HPDE6-E6E7 (cell line): ENCODE data around the gene CD40LG.

Experiments
- DNase-seq: peaks from one replicate; pipeline ENCODE4 v3.0.0; 2011; ENCODE audit warnings: missing footprints; ENCODE audit errors: extremely low spot score

The CD40LG gene

GRCh38 chrX:136650811-136651210, 2.9 kb downstream of the CD40LG start:
- no peak for DNase-seq

GRCh38 chrX:136652822-136653723, 5.1 kb downstream of the CD40LG start:
- no peak for DNase-seq

GRCh38 chrX:136656361-136656964, 8.5 kb downstream of the CD40LG start:
- DNase-seq, result no peak

- no peak for DNase-seq
Observed at GRCh38 chrX:136658151-136658550, 10.2 kb downstream of the CD40LG start.

- DNase-seq, result no peak
Observed at GRCh38 chrX:136659174-136659573, 11.2 kb downstream of the CD40LG start.

- no peak for DNase-seq
Observed at GRCh38 chrX:136660896-136661295, 12.9 kb downstream of the CD40LG start.

GRCh38 chrX:136662104-136662503, 14.1 kb downstream of the CD40LG start:
- DNase-seq, result no peak

- no peak for DNase-seq
Observed at GRCh38 chrX:136662976-136663375, 15.0 kb downstream of the CD40LG start.

- no peak for DNase-seq
Observed at GRCh38 chrX:136665258-136665900, 17.4 kb downstream of the CD40LG start.

- no peak for DNase-seq
Observed at GRCh38 chrX:136666088-136666487, 18.1 kb downstream of the CD40LG start.

GRCh38 chrX:136667446-136668168, 19.6 kb downstream of the CD40LG start:
- no peak for DNase-seq

GRCh38 chrX:136671006-136671610, 23.1 kb downstream of the CD40LG start:
- no peak for DNase-seq

GRCh38 chrX:136674270-136674985, 26.5 kb downstream of the CD40LG start:
- DNase-seq, result no peak

- DNase-seq, result no peak
Observed at GRCh38 chrX:136679531-136679930, 31.6 kb downstream of the CD40LG start.

- DNase-seq, result no peak
Observed at GRCh38 chrX:136684120-136684519, 36.2 kb downstream of the CD40LG start.

- no peak for DNase-seq
Observed at GRCh38 chrX:136687457-136687856, 39.5 kb downstream of the CD40LG start.

GRCh38 chrX:136689436-136689835, 41.5 kb downstream of the CD40LG start:
- no peak for DNase-seq

- peak; percentile 25 for DNase-seq
Observed at GRCh38 chrX:136691028-136691809, 43.3 kb downstream of the CD40LG start.

- DNase-seq, result no peak
Observed at GRCh38 chrX:136692271-136692670, 44.3 kb downstream of the CD40LG start.

GRCh38 chrX:136694431-136695087, 46.6 kb downstream of the CD40LG start:
- DNase-seq, result peak; percentile 16
